NCI-H146 treated with DMSO at 0.1 percent for 48 hours (cell line): ENCODE results near the gene FCN1.

Experiments used
- DNase-seq: peaks from one replicate; lab custom pipeline; 2025; ENCODE audit not compliant: unreplicated experiment; lab: John Stamatoyannopoulos, UW

FCN1 gene

DNA sequence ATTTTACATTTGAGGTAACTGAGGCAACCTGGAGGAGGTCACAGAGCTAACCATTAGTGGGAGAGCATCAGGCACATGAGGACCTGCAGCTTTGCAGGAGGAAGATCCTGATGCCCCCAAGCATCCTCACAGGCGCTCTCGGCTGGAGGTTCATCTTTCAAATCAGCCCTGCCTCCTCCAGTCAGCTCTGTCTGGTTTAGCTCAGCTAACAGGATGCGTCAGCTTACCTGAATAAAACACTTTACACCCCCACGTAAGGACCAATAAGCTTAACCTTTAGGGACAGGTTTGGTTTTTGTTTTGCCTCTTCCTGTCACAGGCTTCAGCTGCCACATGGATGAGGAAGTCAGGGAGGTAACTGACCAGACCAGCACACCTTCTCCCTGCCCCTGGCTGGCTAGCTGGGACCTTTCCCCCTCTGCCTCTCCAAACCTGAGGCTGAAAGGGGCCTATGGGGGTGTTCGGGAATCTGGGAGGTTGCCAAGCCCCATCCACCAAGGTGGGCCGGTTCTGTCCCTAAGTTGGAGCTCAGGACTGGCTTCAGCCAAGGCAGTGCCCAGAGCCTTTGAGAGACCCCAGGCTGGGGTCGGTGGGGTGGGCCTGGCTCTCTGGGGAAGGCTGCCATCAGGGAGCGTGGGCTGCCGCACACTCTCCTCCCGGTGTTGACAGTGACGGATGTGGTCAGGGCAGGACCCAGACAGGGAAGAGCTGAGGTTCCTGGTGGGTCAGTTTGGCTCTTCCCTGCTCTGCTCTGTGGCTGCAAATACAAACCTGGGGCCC, 20.0 kb upstream of the FCN1 start:
- DNase-seq: no peak

DNA sequence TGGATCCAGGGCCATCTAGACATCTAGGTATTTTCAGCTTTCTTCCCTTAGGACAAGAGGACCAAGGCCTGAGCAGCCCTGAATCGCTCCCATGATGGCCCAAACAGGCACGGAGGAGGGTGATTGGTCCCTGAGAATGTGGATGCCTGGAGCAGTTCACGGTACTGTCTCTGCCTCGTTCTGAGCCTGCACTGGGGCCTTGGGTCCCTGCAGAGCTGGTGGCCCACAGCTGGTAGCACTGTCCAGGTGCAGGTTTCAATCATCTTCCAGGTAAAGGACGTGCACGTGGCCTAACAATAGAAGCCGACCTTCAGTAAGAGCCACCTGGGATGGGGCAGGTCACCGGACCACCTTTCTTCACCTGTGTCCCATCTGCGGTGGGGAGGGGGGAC, 19.4 kb upstream of the FCN1 start:
- DNase-seq: no peak

DNA sequence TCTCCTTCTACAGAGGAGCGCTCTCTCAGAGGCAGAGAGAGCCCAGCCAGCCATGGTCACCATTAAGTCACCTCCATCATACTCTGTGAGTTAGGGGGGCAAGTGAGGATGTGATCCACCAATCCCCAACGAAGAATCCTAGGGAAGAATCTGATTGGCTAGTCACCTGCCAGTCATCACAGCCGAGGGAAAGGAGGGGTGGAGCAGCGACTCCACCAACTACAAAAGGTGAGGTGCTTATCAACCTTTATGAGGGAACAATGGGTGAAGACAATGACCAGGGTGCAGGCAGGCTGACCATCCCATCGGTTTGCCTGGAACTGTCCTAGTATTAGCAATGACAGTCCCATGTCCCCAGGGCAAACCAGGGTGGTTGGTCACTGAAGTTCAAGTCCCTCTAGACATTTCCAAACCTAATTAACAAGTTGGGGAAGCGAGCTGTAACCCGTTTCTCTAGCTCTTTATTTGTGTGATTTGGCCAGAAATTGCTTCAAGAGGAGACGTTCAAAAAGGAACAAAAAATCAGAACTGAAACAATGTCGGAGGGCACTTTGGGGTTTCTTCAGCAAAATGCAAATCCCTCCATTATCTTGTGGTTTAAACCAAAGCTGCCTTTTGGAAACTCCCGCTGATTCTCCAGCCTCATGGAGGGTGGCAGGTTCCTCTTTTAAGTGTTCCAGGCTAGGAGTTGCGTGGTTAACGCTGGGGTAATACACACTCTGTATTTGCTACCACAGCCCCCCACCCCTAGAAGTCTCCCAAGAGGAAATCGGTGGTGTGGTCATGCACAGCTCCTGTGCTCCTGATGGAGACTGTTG, 18.8 kb upstream of the FCN1 start:
- DNase-seq: no peak

DNA sequence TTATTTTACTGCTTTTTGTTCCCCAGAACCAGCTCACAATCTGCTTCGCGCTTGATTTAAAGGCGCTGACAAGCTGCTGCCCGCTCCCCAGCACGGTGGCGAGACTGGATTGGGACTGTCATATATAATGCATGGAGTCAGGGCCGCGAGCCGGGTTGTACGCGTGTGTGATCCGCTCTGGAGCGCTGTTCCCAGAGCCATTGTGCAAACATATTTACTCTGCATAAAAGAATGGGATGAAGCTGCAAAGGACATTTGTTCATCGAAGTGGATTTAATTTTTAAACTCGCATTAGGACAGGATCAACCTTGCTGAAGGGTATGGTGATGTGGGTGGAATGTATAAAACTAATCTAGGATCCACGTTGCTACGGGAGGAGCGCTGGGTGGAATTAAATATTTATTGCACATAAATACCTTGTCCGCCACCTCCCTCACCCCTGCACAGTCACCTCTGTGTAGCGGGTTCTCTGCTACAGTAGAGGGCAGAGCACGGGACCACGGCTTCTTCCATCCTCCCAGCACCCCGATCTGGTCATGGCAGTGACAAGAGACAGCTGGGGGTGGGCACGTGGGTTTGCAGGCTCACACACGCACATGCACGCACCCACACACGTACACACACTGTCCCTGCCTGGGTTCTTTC, 18.1 kb upstream of the FCN1 start:
- no peak for DNase-seq

DNA sequence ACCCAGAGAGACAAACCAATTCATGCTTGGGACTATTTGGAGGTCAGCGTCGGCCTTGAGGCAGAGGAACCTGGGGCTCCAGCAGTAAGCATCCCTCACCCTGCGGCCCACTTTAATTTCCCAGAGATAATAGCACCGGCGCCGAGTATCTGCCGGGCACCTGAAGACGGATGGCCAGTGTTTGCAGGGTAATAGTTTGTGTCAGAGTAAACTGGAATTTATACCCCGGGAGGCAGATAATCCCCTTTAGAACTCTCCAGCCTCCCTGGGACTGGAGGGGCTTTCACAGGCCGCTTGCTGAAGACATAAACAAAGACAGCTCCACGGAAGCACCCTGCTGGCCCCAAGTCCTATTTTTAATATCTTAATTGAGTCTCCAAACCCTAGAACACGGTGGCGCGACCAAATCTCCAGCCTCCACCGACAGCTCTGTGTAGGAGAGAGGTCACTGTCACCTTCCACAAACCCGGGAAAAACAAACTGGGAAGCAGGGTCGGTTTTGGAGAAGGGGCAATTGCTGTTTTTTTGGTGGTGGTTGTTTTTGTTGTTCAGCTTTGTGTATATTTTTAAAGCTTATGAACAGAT, 17.4 kb upstream of the FCN1 start:
- DNase-seq: no peak

DNA sequence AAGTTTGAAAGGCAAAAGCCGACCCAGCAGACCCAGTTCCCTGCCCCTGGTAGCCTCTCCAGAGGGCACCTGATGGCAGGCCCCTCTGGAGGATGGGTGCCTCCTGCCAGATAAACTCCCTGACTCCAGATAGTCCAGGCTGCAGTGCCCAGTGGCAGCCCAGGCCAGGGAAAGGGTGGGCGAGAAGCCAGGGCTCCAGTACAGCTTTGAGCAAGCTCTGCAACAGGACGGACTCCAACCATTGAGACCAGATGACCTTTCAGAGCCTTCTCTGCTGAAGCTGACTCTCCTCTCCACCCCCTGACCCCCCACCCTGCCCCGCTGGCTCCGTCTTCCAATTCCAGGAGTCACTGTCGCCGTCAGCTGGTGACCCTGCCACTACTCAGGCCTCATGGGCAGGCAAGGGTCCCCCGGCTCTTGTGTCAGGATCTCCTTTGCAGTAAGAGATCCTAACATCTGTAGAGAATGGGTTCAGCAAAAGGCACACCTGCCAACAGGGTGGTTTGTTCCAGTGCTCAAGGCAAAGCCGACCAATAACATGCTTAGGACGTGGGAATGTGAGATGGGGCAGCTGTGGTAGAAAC, 15.5 kb upstream of the FCN1 start:
- no peak for DNase-seq

DNA sequence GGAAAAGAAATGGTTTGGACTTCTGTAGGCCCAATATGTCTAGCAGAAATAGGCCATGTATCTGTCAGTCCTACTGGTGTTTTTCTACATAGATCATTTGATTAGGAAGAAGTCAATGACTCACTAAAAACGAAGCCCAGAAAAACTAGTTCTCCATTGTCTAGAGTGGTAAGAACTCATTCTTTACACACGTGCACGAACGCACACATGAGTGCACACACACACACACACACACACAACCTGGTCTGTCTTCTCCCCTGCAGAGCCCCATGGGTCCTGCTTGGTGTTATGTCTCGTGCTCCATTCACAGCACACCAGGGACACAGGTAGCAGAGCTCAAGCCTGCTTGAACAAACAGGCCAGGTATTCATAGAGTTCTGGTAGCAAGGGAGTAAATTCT, 14.9 kb upstream of the FCN1 start:
- DNase-seq: no peak

DNA sequence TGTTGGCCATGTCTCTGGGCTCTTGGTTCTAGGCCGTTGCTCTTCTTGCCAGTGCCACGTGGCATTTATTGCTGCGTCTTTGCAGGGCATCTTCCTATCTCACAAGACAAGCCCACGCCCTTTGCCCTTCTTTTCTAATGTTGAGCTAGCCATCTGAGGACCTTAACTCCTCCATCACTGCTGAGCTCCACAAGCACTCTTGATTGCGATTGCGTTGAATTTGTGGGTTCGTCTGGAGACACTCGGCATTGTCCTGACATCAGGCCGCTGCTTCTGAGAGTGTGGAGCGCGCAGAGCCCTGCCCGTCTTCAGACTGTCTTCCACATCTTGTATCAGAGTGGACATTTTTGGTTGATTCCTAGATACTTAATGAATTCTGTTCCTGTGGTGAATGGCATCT, 14.5 kb upstream of the FCN1 start:
- DNase-seq: no peak

DNA sequence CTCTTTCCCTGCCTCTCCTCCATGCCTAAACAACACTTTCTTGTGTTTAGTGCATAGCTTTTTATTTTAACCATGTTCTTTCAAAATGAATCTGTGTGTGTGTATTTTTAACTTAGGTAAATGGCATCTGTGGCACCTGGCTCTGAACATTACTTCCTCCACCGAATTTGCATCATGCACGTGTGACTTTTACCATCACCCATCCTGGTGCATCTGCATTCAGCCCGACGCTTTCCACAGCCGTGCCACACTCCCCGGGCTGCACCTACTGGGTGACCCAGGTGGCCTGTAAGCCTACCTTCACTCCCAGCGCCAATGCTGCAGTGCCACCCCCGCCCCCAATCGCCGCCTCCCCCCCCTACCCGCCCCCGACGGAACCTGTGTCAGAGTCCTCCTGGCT, 12.7 kb upstream of the FCN1 start:
- DNase-seq: no peak

DNA sequence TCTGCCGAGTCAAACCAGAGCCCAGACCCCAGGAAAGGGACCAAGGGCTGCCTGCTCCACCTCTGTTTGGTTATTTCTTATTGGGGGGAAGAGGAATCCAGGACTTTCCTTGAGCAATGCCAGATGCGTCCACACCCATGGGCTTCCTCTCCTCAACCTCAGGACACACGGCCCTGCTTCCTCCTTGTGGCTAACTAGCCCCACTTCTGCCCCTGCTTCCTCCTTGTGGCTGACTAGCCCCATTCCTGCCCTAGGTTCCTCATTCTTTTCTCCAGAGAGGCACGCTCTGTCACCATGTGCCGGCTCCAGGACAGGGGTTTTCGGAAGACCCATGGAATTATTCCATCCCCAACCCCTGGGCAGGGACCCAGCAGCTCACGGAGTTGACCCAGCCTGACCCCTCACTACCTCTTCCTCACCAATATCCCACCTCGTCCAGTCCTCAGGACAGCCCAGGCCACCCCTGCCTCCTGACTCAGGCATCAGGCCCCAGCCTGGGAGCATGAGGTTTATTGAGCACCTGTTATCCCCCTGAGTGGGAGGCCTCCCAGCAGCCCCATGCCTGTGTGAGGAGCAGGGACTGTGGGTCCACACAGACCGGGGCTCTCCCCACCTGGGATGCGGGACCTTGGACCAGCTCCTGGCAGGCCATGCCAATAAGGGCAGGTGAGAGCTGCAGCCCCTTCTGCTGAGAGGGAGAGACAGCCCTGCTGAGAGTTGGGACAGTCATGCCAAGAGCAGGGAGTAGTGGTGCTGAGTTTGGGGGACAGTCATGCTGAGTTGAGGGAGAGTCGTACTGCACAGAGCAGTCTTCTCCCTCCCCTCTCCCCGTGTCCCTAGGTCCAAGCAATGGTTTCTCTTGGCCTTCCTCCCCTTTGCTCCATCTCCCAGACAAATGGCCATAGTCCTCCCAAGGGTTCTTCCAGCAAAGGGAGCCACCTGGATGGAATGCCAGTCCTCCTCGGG, 11.8 kb upstream of the FCN1 start:
- no peak for DNase-seq

DNA sequence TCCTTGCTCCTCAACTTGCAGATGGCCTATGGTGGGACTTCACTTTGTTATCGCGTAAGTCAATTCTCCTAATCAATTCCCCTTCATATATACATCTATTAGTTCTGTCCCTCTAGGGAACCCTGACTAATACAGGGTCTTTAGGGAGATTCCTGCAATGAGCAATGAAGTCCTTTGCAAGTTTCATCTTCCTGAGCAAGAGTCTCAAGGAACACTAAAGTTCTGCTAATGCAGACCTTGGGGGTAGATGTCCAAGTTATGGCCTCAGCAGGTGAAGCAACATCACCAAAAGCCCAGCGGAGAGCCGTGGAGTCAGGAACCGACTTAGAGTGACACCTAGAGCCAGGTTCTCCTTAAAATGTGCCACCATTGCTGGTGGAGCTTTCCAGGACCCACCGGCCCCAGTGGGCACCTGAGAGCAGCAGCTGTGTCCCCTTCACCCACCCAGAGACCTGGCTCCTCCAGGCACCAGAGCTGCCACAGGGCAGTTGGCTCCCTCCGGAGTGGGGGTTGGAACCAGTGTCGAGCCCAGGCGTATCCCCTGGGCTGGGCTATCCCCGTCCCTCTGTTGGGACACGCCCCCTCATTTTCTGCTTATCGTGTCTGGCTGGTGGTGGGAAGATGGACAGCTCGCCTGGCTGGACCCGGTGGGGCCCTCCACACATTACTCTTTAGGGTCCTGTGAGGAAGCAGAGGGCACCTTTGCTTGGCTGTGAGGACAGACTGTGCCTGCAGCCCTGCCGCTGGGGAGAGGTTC, 10.9 kb upstream of the FCN1 start:
- DNase-seq: no peak

DNA sequence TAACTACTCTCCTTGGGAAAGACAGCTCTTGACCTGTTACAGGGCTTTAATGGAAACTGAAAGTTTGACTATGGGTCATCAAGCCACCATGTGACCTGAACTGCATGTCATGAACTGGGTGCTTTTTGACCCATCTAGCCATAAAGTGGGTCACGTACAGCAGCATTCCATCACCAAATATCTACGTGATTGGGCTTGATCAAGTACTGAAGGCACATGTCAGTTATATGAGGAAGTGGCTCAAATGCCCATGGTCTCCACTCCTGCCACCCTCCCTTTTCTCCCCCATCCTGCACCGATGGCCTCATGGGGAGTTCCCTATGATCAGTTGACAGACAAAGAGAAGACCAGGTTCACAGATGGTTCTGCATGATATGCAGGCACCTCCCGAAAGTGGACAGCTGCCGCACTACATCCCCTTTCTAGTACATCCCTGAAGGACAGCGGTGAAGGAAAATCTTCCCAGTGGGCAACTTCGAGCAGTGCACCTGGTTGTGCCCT, 7.3 kb upstream of the FCN1 start:
- DNase-seq: no peak

DNA sequence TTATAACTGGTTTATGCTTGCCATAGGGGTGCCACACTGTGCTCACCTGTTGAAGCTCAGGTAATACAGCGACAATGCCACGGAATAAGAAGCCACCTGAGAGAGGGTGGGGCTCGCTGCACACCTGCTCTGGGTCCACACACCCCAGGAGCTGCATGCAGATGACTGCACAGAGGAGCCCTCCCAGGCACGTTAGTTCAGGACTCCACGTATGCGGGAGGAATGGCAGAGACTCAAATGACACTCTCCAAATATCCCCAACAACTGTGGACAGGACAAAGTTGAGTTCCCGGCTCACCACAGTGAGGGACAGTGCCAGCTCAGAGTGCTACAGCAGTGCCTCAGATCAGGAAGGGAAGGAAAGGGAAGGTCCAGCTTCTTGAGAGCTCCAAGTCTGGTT, 5.8 kb upstream of the FCN1 start:
- no peak for DNase-seq

DNA sequence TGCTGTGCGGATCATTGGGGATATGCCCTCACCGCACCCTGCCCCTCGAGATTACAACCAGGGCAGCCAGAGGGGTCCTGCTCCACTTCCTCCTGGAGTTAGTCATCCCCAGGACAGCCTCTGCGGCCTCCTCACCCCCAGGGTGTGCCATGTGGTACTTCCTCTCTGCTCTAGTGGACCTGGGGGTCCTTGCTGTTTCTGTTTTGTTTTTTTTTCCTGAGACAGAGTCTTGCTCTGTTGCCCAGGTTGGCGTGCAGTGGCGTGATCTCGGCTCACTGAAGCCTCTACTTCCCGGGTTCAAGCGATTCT, 5.2 kb upstream of the FCN1 start:
- DNase-seq: no peak

DNA sequence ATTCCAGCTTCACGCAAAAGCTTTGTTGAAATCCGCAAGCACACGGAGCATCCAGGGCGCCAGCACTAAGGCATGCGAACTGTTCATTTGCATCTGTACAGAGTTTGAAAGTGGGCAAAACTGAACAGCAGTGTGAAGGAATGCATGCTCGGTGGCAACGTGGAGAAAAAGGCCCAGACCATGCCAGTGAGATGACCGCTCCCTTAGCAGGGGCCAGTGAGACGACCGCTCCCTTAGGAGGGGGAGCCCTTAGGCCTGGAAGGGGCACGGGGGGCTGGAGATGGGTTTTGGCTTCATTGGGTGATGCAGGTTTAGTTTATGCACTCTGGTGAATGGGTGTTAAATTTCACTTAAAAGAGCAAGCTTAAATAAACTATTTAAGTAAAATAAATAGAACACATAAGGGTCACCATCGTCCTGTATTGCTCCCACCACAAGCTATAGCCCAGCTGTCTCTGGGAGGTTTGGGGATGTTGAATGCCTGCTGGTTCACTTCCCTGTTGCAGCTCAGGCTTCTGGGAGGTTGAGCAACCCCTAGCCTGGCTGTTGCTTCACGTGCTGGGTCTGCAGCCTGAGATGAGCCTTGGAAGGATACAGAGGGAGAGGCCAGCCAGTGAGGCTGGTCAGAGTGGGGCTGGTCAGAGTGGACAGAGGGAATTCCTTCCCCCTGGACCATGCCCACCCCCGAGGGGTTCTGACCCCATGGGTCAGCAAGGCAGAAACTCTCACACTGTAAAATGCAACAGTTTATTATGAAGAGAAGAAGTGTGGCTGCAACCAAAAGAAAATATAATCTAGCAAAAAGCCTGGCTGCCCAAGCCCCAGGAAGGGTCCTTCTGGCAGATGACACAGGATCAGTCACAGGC, 4.6 kb upstream of the FCN1 start:
- no peak for DNase-seq

DNA sequence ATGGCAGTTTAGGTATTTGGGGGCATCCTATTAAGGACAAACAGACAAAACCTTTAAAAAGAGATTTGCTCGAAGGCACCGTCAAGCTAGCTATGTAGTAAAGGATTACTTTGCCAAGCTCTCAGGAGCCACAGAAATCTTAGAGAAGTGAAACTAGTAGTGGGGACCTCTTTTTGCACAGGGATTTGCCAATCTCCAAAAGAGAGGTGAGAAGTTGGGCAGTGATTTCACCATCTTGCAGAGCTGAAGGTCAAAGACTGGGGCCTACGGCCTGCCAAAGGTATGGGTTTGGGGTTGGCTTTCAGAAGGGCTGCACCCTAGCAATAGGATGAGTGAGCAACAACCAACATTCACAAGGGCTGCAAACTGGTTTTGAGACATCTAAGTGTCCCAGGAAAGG, 1.6 kb upstream of the FCN1 start:
- no peak for DNase-seq

DNA sequence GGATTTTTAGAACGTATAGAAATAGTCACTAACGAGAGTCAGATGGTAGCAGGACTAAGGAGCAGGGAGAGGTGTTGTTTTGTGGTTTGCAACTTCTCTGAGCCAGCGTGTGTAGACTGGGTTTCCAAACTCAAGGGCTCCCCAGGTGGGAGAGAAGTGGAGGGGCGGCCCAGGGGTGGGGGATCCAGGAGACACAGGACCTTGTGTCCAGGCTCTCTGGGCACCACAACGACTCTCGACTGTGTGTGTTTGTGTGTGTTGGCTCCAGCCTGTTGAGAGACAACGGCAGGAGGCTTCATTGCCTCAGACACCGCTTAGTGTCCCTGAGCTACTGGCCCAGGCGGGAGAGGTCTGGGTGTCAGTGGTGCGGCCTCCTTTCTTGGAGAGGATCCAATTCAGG, 934 bp upstream of the FCN1 start:
- DNase-seq: no peak

DNA sequence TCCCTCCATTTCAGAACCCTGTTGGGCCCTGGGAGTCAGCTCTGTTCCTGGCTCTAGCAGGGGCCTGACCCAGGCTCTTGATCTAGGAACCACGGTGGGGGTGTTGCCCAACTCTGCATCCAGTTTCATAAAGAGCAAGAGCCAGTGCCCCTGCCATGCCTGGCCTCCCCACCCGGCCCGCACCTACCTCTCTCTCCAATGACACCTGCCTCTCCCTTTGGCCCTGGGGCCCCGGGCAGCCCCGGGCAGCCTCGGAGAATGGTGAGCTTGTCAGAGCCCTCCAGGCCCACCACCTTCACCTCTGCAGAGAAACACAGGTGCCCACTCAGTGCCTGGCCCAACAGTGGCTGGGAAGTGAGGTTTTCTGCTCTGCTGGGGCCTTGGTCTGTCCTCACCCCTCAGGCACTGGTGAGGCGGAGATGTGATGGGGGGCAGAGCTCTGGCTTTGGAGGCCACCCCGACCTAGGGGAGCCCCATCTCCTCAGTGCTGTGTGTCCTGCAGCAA, 1.5 kb downstream of the FCN1 start:
- DNase-seq: no peak
